K562 (cell line): ENCODE measurements around the gene EPHA10. TPM values are rescaled to one million over a fixed set of nuclear protein-coding genes. Genes with fewer than 3 reads are reported as not detected.

Experiments used
- CHD7 ChIP-seq: fragments of 200-600 bp; sonication (generic); IDR thresholded peaks from one replicate; pipeline ENCODE4 v1.6.1; 2012; ENCODE audit warnings: mild to moderate bottlenecking, low read depth, low read length, inconsistent platforms
- DACH1 ChIP-seq: fragments of 450-650 bp; IDR thresholded peaks from 2 replicates; pipeline ENCODE4 v1.6.1; 2018; ENCODE audit not compliant: partially characterized antibody
- DMBX1 ChIP-seq: fragments of 250-450 bp; sonication (Bioruptor Pico); IDR thresholded peaks from 2 replicates; pipeline ENCODE4 v1.8.0; 2022; ENCODE audit warnings: inconsistent platforms, mild to moderate bottlenecking, moderate library complexity, borderline replicate concordance
- HNRNPK ChIP-seq: fragments of 200-400 bp; formaldehyde crosslinking; IDR thresholded peaks from one replicate; pipeline ENCODE4 v1.6.1; 2018; ENCODE audit warnings: mild to moderate bottlenecking, low read depth, low read length; ENCODE audit not compliant: poor library complexity, severe bottlenecking
- MTA3 ChIP-seq: fragments of 450-650 bp; formaldehyde crosslinking; IDR thresholded peaks from 2 replicates; pipeline ENCODE4 v1.6.1; 2017; ENCODE audit warnings: mild to moderate bottlenecking, borderline replicate concordance
- PYGO2 ChIP-seq: fragments of 450-650 bp; IDR thresholded peaks from 2 replicates; pipeline ENCODE4 v1.6.1; 2016; ENCODE audit warnings: mild to moderate bottlenecking, missing genetic modification characterization, moderate library complexity, missing compliant biosample characterization
- SNIP1 ChIP-seq: fragments of 450-650 bp; IDR thresholded peaks from 2 replicates; pipeline ENCODE4 v1.7.1; 2017; ENCODE audit warnings: low read depth, mild to moderate bottlenecking
- TCF15 ChIP-seq: fragments of 250-450 bp; sonication (Bioruptor Pico); IDR thresholded peaks from 2 replicates; pipeline ENCODE4 v1.8.0; 2022; ENCODE audit warnings: moderate library complexity, mild to moderate bottlenecking, inconsistent platforms
- ZC3H11A ChIP-seq: IDR thresholded peaks from 2 replicates; pipeline ENCODE4 v1.6.1; 2012; ENCODE audit warnings: low read depth, low read length, improper control_type of control experiment
- ZNF586 ChIP-seq: fragments of 450-650 bp; formaldehyde crosslinking; conservative IDR thresholded peaks from 2 replicates; pipeline ENCODE4 v1.4.0; 2020; ENCODE audit warnings: mild to moderate bottlenecking, moderate library complexity
- polyA plus RNA-seq, 8 experiments: library from polyadenylated mRNA; depleted of rRNA in 4 of 8; stranded (reverse) in 5 of 8; unstranded in 3 of 8; fragments of >200 nt; fragmentation: Nextera tagmentation in 2 of 8; fragmentation: Illumina TruSeq in 1 of 8; extraction: Ambion mirVana in 2 of 8; extraction: Trizol in 1 of 8; gene quantifications; 2 replicates each; pipeline versions ENCODE4 v1.2.1 to v1.2.3, GENCODE V29; 2011 to 2014; ENCODE audit warnings: inconsistent platforms in 1 of 8, missing spikeins in 1 of 8
- total RNA-seq, 7 experiments: library from RNA; depleted of rRNA in 6 of 7; stranded (reverse); fragments of >200 nt in 6 of 7; fragmentation: Illumina TruSeq in 2 of 7; extraction: Trizol in 2 of 7; gene quantifications; 2 replicates each; pipeline versions ENCODE4 v1.2.1 to v1.2.3, GENCODE V29; 2011 to 2021; ENCODE audit warnings: low replicate concordance in 1 of 7
- TF ChIP-seq, protein P1 (sequence below): IDR thresholded peaks from 2 replicates; pipeline ENCODE4 v1.6.1; 2011; ENCODE audit warnings: borderline replicate concordance, low read depth, mild to moderate bottlenecking, moderate library complexity, low read length; ENCODE audit not compliant: insufficient read depth, poor library complexity, severe bottlenecking

EPHA10 gene
- total and polyA plus RNA-seq, 9 of the 15 experiments (the other 6 are each of a cell fraction or from before 2014, with no cell fraction given), result 0.03 TPM; not detected in 8

DNA sequence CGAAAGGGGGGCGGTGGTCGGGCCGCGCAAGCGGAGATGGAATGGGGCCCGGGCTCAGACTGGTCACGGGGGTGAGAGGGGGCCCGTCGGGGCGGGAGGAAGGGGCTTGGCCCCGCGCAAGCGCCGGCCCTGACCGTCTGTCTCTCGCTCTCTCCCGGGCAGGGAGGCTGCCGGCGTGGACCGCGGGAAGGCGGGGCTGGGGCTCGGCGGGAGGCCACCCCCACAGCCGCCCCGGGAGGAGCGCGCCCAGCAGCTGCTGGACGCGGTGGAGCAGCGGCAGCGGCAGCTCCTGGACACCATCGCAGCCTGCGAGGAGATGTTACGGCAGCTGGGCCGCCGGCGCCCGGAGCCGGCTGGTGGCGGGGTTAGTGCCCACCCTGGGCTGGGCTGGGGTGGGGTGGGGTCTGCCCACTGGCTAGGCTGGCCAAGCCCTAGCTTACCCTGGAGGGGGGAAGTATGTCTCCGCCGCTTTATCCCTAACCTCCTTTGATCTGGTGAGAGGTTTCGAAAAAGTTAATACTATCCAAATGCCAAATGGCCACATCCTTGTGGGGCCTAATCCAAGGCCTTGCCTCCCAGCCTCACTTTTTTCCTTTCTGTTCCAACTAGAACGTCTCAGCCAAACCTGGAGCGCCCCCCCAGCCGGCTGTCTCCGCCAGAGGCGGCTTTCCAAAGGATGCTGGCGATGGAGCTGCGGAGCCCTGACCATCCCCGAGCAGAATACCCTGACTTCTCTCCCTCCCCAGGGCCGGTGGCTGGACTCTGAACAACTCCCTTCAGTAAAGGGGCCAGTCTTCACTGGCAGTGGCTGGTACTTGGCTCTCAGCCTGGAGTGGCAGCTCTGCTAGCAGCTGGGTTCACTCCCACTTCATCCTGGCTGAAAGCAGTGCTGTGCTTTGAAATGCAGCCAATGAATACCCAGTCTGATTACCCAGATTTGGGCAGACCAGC is 43.7 kb upstream of the EPHA10 start (continued):
- TF ChIP-seq PYGO2 (no peak), CHD7 (no peak), MTA3 (no peak), HNRNPK (peak; percentile 59), SNIP1 (no peak), ZNF586 (CRISPR knock-in tag) (no peak), DACH1 (peak; percentile 20), ZC3H11A (no peak), DMBX1 (no peak), TCF15 (CRISPR knock-in tag) (no peak)
- TF ChIP-seq, protein P1, sequence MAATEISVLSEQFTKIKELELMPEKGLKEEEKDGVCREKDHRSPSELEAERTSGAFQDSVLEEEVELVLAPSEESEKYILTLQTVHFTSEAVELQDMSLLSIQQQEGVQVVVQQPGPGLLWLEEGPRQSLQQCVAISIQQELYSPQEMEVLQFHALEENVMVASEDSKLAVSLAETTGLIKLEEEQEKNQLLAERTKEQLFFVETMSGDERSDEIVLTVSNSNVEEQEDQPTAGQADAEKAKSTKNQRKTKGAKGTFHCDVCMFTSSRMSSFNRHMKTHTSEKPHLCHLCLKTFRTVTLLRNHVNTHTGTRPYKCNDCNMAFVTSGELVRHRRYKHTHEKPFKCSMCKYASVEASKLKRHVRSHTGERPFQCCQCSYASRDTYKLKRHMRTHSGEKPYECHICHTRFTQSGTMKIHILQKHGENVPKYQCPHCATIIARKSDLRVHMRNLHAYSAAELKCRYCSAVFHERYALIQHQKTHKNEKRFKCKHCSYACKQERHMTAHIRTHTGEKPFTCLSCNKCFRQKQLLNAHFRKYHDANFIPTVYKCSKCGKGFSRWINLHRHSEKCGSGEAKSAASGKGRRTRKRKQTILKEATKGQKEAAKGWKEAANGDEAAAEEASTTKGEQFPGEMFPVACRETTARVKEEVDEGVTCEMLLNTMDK, result no peak
